Fibroblast of skin of right quadriceps (primary cell): ENCODE measurements around the gene CACNA1S.
A peak's percentile ranks its signal among the peaks of the same experiment; 100 is the strongest.

Experiments
- DNase-seq: peaks from one replicate; pipeline ENCODE4 v3.0.0-alpha.2; 2013

CACNA1S gene

DNA sequence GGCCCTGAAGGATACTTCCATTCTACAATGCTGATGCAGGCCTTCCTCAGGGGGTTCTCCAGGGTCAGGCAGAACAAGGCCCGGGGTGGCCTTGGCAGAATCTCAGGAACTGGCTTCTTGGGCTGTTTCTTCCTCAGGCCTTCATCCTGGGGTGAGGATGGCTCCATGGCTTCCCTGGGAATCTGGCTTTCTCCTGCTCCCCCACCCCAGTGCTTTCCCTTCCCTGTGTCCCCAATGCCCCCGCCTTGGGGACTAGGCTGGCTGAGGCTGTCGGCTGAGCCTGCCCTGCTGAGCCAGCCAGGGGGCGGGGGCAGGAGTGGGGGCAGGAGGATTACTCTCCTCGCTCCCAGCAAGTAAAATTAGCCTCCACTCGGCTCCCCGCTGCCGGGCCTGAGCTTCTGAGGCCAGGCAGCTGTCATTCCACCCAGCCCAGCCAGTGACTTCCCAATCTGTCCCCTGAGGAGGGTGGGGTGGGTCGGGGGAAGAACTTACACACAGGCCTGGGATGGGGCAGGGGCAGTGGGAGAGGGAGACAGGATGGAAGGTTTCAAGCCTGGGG lies at the start of gene CACNA1S:
Gene CACNA1S (minus strand): TSS at position 254 of the 559 bp plus-strand sequence. CDS start 87 bp downstream, at position 167.
- DNase-seq = no peak

DNA sequence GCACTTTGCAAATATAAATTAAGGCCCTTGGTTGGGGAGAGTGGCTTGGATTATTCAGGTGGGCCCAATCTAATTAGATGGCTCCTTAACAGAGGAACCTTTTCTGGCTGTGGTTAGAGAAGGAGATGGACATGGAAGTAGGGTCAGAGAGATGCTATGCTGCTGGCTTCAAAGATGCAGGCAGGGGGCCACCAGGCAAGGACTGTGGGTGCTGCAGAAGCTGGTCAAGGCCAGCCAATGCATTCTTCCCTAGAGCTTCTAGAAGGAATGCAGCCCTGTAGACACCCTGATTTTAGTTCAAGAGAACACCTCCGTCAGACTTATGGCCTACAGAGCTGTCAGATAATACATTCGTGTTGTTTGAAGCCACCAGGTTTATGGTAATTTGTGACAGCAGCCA lies 45.7 kb upstream of the CACNA1S start:
- DNase-seq = no peak

DNA sequence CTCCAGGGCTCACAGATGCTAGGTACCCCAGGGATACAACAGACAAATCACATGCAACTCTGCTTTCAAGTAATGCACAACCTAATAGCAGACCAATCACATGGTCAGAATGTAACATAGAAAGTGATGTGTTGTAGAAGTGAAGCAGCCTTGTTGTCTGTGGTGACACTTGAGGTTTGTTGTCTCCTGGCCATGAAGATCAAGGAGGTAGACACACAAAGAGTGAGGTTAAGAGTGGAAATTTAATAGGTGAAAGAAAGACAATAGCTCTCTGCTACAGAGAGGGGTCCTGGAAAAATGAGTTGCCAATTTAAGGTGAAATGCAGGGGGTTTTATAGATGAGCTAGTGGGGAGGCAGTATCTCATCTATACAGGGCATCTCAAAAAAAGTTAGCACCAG lies 44.6 kb upstream of the CACNA1S start:
- DNase-seq = no peak

DNA sequence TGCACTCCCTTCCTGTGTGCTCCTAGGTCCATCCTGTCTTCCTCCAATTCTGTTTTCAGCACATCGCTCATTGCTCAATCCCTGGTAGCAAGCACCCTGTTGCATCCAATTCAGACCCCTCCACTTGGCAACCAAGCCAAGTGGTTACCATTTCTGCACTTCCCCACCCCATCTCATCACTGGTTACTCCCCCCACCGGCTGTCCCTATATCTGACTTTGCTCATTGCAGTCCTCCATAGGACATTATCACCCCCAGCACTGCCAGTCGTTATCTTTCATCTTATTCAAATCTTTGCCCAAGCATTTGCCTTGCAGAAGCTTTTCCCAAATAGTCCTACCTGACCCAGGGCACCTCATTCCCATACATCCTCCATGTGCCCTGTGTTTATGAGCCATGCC lies 44.1 kb upstream of the CACNA1S start:
- no peak for DNase-seq

DNA sequence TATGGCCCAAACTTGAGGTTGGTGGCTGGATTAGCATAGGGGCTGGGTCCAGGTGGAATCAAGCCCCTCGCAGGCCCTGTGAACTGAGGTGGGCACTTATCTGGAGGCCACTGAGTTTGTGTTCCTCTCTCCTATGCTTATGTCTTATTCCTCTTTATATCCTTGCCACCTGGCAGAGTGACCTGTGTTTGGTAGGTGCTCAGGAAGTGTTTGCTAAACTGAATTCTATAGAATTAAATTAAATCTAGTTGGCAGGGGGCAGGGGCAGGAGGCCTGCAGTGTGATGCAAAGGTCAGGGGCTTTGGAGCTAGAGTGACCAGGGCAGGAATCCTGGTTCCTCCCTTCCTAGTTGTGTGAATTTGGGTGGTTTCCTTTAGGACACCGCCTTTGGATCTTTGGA lies 43.1 kb upstream of the CACNA1S start:
- DNase-seq = no peak

DNA sequence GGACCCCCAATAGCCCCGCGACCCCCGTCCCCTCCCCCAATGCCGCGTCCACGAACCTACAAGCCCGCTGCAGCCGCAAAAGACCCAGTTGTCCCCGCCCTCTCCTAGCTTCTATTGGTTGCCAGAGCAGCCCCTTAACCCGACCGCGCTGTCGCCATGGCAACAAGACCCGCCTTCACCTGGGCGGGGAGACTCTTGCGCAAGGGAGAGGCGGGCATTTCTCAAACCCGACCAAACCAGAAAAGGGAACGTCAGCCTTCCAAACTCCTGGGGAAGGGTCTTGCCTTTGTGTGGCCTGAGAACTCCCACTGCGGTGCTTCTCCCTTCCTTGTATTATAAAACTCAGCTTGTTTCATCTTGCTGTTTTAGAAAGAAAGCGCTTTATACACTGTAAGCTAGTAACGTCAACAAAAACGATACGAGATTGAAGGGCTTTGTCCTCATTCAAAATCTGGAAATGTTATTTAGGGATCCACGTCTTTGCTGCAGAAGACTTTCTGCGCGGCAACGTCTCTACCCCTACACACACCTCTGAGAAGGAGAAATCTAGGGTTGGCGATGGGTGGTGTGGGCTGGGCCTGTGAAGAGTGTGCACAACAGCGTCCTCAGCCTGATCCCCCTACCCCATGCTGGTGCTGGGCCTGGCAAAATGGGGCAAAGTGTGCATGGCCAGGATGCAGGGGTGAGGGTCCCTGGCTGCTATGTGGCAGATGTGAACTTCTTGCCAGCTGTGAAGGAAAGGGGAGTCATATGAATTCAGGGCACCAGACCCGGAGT lies 42.4 kb upstream of the CACNA1S start, which contains the start of gene TMEM9:
Gene TMEM9 (minus strand): TSS at position 86 of the 777 bp plus-strand sequence. CDS start 551 bp downstream, outside the sequence.
- peak; percentile 95 for DNase-seq

DNA sequence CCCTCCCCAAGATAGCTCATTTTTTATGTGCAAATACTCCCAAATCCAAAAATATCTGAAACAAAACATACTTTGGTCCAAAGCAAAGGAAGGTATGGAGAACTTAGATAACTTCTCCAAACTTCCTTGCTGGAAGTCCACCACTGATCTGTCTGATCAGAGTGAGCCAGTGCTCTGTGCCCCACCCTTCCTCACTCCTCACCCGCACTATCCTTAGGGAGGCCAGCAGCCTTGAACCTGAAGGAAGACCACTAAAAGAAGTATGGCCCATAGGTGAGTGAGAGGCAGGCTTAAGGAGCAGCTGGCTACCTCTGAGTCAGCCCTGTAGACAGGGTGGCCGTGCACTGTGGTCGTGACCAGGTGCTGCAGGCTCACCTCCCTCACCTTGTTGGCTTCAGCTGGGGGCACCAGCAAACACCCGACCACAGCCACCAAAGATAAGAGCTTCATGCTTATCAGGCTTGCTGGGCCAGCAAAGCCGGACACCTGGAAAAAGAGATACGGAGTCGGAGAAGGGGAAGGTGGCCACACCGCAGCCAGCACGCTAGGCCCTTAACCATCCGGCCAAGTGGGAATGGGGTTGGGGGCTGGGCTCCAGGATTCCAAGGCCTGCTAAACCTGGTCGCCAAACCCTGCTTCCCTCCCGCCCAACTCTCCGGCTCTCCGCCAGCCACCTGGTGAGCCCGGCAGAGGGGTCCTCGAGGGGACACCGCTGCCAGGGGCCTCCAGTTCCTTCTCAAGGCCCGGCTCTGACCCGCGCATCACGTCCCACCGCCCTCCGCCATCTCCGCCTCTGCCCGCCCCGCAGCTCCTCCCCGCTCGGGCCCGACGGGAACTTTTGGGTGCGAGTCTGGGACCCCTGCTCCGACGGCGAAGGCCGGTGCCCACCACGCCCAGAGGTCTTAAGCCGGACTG lies 41.5 kb upstream of the CACNA1S start:
- DNase-seq = no peak

DNA sequence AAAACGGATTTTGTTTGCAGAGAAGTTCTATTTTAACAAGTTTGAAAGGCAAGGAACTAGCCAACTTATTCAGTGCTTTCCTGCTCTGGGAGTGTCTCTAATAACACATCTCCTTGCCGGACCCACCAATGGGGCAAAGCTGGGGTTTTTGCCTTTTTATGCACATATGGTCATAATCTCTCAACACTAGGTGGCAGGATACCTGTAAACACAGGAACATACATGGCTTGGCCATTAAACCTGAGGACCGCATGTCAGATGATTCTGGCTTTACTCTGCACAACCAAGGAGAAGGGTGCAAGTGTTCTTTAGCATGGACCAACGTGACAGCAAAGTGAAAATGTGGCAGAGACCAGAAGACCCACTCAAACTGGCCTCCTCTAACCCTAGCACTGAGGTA lies 37.2 kb upstream of the CACNA1S start:
- DNase-seq = peak; percentile 38

DNA sequence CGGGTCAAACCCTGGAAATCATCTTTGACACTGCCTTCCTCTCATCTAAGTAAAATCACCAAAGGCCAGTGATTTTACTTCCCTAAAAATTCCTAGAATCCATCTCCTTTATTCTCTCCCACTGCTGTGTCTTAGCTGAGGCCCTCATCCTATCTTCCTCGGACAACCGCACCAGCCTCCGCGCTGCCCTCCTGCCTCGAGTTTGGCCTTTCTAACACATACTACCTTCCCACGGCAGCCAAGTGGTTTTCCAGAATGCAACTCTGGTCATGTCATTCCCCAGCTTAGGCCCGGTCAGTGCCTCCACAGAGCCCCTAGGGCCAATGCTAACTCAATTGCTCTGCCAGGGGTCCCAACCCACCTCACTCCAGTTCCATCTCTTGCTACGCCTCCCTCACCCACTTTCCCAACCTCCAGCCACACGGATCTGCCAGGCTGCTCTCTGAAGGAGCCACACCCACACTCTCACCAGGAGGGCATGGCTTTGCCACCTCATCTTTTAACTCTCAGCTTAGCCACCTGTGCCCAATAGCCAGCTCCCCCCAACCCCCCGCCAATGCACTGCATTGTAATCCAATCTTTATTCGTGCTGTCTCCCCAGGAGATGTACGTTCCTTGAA lies 35.3 kb upstream of the CACNA1S start:
- DNase-seq = no peak

DNA sequence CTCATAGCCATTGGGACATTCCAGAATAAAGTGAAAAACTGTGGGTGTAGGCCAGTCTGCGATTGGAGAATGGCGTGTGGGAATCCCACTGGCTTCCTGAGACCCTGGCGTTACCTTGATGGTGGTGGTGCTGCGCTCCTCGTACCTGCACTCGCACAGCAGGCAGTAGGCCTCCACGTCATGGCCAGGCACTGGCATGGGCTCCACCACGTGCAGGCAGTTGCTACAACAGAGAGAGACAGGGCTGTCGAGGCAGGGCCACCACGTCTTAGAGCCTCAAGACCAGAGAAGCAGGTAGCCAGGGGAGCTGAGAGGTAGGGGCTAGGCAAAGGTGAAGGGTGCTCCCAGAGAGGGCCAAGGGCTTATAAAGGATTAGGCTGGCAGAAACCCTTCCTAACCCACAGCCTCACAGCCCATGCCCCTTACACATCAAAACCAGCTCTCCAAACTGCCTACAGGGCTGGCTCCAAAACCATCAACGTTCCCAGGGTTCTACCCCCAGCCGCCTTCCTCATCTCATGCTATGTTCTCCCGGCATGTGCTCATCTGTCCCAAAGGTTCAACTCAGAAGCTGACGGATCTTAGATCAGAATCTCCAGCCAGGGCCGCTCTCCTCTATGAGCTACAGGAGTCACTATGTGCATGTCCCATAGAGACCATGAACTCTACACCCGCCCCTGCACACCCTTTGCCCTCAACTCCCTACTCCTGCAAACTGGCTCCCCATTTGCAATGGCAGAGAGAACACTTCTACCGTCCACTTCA lies 34.6 kb upstream of the CACNA1S start:
- DNase-seq = no peak

DNA sequence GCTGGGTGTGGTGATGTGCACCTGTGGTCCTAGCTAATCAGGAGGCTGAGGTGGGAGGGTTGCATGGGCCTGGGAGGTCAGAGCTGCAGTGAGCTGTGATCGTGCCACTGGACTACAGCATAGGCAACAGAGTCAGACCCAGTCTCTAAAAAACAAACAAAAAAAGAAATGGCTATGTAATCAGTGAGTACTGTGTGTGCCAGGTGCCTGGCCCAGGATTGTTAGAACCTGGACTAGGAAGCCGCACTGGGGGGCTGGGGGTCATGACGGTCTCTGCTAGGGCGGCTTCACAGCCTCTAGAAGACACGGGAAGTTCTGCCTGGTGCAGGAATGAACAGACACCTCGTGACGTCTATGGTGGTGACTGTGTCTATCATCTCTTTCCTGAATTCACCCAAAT lies 33.6 kb upstream of the CACNA1S start:
- no peak for DNase-seq

DNA sequence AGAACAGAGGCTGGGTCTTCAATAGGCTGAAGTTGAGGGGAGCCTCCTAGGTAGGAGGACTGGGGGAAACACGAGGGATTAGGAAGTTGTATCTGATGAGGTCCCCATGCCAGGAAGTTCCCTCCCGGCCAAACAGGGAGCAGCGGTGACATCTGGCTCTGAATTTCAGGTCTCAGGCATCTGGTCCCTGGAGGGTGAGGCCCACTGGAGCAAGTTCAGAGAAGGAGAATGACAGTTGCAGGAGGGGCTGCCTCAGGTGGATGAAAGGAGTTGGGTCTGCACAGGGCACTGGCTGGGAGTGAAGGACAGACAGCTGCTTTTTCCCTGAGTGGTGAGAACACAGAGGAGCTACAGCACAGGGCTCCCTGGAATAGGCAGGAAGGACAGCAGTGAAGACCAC lies 32.9 kb upstream of the CACNA1S start:
- DNase-seq = no peak

DNA sequence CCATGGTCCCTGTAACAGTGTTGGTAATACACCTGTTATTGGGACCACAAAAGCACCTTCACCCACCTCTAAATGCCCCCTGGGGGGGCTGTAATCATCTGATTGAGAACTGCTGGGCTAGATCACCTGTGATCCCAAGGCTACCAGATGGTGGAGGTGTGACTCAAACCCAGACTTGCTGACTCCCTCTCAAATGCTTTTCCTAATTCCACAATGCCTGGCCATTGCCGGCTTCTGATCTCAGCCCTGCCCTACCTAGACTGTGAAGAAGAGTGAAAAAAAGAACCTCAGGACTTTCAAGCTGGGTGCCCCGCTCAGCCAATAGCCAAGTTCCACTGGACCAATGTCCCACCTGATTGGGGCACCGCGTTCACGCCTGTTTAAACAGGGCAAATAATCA lies 32.5 kb upstream of the CACNA1S start:
- DNase-seq = no peak

DNA sequence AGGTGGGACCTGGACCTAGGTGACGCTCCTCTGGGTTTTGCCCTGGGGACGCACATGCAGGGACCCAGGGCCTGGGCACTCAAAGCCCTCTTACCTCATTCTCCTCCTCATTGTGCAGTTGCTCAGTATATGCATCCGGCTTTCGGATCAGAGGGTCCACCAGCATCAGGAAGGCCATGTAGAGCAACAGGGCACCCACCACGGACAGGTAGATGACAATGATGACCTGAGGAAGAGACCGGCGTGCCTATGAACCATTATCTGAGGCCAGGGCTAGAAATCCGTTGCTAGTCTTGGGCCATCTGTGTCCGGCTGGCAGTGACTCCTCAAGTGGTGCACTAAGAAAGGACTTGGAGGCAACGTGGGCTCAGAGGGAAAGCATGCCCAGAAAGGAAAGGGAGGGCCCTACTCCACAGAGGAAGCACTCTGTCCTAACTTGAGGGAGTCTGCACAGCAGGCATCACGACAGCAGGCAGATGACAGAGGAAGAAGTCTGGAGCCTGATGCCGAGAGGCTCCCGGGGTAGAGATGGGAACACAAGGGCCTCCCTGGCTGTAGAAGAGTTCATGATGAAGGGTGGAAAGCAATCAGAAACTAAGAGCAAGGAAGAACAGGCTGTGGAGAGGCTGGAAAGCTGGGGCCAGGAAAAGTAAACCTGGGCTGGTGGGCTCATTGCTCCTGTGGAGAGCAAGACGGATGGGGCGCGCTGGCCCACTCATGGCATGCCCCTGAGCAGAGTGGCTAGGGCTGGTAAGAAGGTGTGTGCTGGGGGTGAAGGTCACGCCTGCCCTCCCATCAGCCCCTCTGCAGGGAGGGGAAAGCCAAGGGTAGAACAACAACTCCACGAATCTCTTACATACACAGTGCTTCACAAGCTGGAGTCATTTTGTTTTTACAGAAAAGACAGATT lies 31.8 kb upstream of the CACNA1S start:
- no peak for DNase-seq

DNA sequence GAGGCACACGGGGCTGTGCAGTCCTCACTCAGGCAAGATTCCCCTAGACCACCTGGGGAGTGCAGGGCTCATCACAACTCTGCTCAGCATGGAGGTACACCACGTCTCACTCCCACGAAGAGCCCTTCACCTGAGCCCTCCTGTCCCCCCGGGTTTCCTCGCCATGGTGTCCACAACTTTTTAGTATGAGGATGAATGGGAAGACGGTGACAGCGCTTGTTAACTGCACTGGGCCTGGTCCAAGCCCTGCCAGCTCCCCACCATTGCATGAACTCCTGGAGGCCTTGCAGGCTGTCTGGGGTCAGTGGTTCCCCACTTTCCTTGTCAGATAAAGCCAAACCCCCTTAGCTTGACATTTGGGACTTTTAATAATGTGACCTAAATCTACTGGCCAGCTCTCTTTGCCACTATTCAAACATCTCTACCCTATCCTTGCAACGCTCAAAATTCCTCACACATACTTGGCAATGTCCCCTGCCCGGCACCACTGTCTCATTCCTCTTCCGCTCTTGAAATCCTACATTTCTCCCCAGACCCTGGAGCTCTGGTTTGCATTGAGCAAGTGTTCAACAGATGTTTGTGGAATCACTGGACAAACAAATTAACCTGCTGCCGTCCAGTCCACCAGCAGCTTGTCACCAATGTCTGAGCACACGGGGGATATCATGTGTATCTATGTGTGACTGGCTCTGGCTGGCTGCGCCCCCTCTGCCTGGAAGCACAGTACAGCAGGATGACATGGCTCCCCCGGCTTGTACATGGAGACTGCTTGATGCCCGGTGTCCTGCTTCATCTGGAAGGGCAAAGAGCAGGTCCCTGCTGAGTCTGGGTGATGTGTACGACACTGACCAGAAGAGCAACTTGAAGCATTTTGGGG lies 30.9 kb upstream of the CACNA1S start:
- DNase-seq = no peak

DNA sequence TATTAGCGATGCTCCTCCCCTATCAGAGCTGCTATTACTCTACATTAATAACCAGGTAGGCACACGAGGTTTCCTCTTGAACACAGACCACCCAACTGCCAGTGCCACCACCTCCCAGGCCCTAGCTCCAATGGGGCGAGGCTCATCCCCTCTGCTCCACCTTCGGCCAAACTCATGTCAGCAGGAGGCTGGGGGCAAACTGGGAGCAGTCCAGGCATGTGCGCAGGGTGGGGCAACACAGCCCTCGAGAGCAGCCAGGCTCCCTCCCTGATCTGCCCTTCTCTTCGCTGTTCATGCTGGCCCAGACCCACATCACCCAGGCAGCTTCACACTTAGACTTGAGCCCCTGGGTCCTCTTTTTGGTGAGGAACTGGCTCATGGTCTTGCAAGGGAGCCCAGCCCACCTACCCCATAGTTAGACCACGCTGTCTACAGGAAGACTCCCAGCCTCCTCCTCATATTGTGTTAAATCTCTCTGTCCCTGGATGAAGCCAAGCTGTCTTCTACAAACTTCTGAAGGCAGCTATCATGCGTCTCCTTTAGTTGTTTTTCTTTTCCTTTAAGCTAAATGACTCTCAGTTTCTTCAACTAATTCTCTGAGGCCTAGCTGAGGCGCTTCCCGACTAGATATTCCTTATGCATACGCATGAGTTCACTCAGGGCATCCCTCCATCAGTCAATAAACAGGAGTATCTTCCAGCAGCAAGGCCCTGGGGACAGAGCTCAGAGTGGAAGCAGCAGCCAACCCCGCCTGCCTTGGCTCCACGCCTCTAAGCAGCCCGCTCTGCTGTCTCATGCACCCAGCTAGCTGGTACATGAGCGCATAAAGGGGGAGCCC lies 30.0 kb upstream of the CACNA1S start:
- no peak for DNase-seq

DNA sequence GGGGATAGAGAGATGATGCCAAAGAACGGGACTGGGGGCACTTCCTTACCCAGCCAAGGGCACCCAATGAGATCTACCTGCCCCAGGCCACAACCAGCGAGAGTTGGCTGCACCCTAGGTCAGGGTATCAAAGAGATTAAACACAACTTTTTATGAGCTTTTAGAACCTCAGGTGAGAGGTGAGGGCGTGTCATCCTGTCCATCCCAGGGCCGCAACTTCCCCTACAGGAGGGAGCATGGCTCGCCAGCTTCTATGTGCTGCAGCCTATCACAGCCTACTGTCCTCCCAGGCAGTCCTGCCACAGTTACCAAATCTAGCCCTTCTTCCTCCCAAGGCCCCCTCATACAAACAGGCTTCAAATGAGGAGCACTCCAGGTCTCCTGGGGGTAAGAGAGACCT lies 29.2 kb upstream of the CACNA1S start:
- DNase-seq = no peak

DNA sequence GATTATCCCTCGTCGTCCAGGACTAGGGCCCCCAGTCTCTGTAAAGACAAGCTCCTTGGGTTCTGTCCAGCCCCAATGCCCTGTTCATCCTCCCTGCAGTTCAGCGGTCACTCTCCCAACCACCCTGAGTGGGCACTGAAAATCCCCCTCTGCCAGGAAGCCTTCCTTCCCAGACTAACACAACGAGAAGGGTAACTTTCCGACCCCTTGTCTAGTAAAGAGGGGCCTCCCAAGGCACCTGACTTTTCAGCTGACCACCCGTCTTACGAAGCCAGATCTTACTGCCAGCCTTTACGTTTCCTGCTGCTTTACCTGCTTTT lies 28.7 kb upstream of the CACNA1S start:
- no peak for DNase-seq

DNA sequence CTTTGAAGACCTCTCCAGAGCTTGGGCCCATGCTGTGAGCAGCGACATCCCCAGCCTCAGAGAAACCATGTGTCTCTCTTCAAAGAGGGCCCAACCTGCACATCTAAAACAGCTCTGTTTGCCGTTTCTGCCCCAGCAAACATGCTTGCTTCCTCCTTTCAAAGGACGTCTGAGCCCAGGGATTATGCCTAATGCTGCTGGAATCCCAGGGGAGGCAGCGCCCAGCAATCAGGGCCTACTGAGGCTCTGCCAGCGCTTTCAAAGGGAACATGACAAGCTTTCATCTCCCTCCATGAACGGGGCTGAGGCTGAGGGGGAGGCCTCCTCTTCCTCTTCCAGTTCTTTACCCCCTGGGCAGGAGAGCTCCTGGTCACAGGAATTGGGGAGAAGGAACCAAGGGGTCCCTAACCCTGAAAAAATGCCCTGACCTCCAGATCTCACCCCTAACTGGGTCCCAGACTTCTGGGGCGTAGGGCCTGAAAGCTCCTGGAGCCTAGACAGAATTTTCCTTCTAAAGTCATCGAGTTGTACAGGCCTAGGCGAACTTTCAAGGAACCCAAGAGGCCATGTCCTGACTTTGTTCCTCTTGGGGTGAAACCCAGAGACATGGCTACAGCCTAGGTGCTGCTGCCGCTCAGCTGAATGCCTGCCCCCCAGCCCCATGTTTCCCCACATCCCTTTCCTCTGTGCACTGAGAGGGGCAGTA lies 28.2 kb upstream of the CACNA1S start:
- no peak for DNase-seq
